Activated CD8-positive, alpha-beta T cell treated with anti-CD3 and anti-CD28 coated beads for 36 hours (primary cell): ENCODE data around the gene PMEPA1. TPM values are rescaled to one million over a fixed set of nuclear protein-coding genes. Genes with fewer than 3 reads are reported as not detected.

Source experiments
- ATAC-seq: fragments of 200-7000 bp; cut with Tn5 transposase; one replicate; pipeline ENCODE4 v1.10.0; 2021; ENCODE audit warnings: mild to moderate bottlenecking, moderate library complexity
- CTCF ChIA-PET: fragments of 350-600 bp; sonication (Branson Sonifier 250); formaldehyde crosslinking; loops from one replicate; lab custom pipeline; 2021; ENCODE audit warnings: antibody characterized with exemption; lab: Charles Lee
- POLR2A ChIA-PET: fragments of 350-600 bp; sonication (Branson Sonifier 250); formaldehyde crosslinking; loops from one replicate; lab custom pipeline; 2021; ENCODE audit warnings: antibody characterized with exemption; lab: Charles Lee
- DNase-seq: peaks from one replicate; pipeline ENCODE4 v3.0.0-alpha.2; 2020
- H3K27ac Mint-ChIP-seq: one replicate; pipeline ENCODE4 v1.8.0; 2021; ENCODE audit warnings: mild to moderate bottlenecking, mixed read lengths
- H3K27me3 Mint-ChIP-seq: one replicate; pipeline ENCODE4 v1.8.0; 2021; ENCODE audit warnings: mixed read lengths
- H3K36me3 Mint-ChIP-seq: one replicate; pipeline ENCODE4 v1.8.0; 2021; ENCODE audit warnings: low read depth, mixed read lengths
- H3K4me1 Mint-ChIP-seq: one replicate; pipeline ENCODE4 v1.8.0; 2021; ENCODE audit warnings: low read depth, mixed read lengths
- H3K4me3 Mint-ChIP-seq: one replicate; pipeline ENCODE4 v1.8.0; 2021; ENCODE audit warnings: mild to moderate bottlenecking, moderate library complexity, mixed read lengths
- H3K9me3 Mint-ChIP-seq: one replicate; pipeline ENCODE4 v1.8.0; 2021; ENCODE audit warnings: mixed read lengths
- CTCF ChIP-seq: fragments of 200-600 bp; IDR thresholded peaks from one replicate; pipeline ENCODE4 v1.8.0; 2022; ENCODE audit warnings: antibody characterized with exemption, mild to moderate bottlenecking
- intact Hi-C: fragments of 100-400 bp; cut with micrococcal nuclease; formaldehyde crosslinking; loops from one replicate; pipeline ENCODE4 v1.10.0; 2022
- total RNA-seq, 2 experiments: library from RNA; stranded (reverse); gene quantifications; one replicate each; pipeline ENCODE4 v1.2.3, GENCODE V29; 2021

PMEPA1 gene
- total RNA-seq, 2 experiments from 2014 or later, result 1.7 to 2.0 TPM

- Mint-ChIP-seq H3K27ac (no peak overlapping the region), H3K4me3 (no peak overlapping the region), H3K4me1 (peaks cover 23% of the 10 kb centered on the region), H3K27me3 (no peaks in the 10 kb centered on the region), H3K36me3 (no peaks in the 10 kb centered on the region), H3K9me3 (no peaks in the 10 kb centered on the region)
- TF ChIP-seq CTCF, result no peak
- intact Hi-C loops, result no loop called here
- CTCF ChIA-PET, result no interaction called here
- DNase-seq (no peak), ATAC-seq (no peak)
- POLR2A ChIA-PET, result no interaction called here
Measured at GRCh38 chr20:57683881-57684807, 25.7 kb downstream of the PMEPA1 start.

- no peak for ATAC-seq
- POLR2A ChIA-PET, result no interaction called here
- Mint-ChIP-seq H3K27ac (no peak overlapping the region), H3K27me3 (no peaks in the 10 kb centered on the region), H3K9me3 (no peaks in the 10 kb centered on the region), H3K36me3 (no peaks in the 10 kb centered on the region), H3K4me3 (no peak overlapping the region), H3K4me1 (peaks cover 23% of the 10 kb centered on the region)
- CTCF ChIA-PET, result interaction anchor here (1.3 to 2.0 kb wide), 2 partner anchors 29 to 63 kb away, joined by 4 to 5 read pairs; partner anchors contain the start of gene ZBP1
- intact Hi-C loops, result no loop called here
- DNase-seq, result no peak
- TF ChIP-seq CTCF, result no peak
Measured at GRCh38 chr20:57683287-57683686, 26.5 kb downstream of the PMEPA1 start.

- no peak for ATAC-seq
- no peak for TF ChIP-seq CTCF
- peaks cover 25% of the 10 kb centered on the region for H3K4me1 Mint-ChIP-seq
- H3K36me3 Mint-ChIP-seq, result no peaks in the 10 kb centered on the region
- intact Hi-C loops, result no loop called here
- no peak overlapping the region for H3K27ac Mint-ChIP-seq
- no peak for DNase-seq
- H3K4me3 Mint-ChIP-seq, result no peak overlapping the region
- no peaks in the 10 kb centered on the region for H3K9me3 Mint-ChIP-seq
- H3K27me3 Mint-ChIP-seq, result peaks cover 2% of the 10 kb centered on the region
- ChIA-PET CTCF (interaction anchor here (0.9 to 2.0 kb wide), 7 partner anchors 10 to 63 kb away, joined by 3 to 5 read pairs (median 4); partner anchors contain the start of gene ZBP1), POLR2A (interaction anchor here (0.7 to 1.1 kb wide), 2 partner anchors 55 to 58 kb away, joined by 3 read pairs; no protein-coding TSS in a partner anchor)
Measured at GRCh38 chr20:57682184-57683101, 27.4 kb downstream of the PMEPA1 start.

GRCh38 chr20:57680934-57681914, 28.6 kb downstream of the PMEPA1 start:
- ChIA-PET CTCF (interaction anchor here (0.9 to 2.0 kb wide), 10 partner anchors 11 to 499 kb away, joined by 3 to 5 read pairs (median 4); partner anchors contain the start of gene ZBP1), POLR2A (interaction anchor here (0.6 to 1.1 kb wide), 4 partner anchors 12 to 57 kb away, joined by 3 to 4 read pairs (median 3); no protein-coding TSS in a partner anchor)
- DNase-seq (peak; percentile 62), ATAC-seq (peak; percentile 96)
- no peak overlapping the region for H3K4me3 Mint-ChIP-seq
- H3K4me1 Mint-ChIP-seq, result peaks cover 31% of the 10 kb centered on the region
- no peaks in the 10 kb centered on the region for H3K9me3 Mint-ChIP-seq
- intact Hi-C loops, result no loop called here
- peak; percentile 26 for TF ChIP-seq CTCF
- H3K36me3 Mint-ChIP-seq, result no peaks in the 10 kb centered on the region
- H3K27ac Mint-ChIP-seq, result peak overlapping the region; percentile 35
- H3K27me3 Mint-ChIP-seq, result peaks cover 2% of the 10 kb centered on the region
